Pons (tissue), 1 donor: Measurements from ENCODE around the gene TEN1.

Source experiments
- DNase-seq: peaks from one replicate; pipeline ENCODE4 v3.0.0-alpha.2; 2016; ENCODE audit warnings: low spot score

Gene TEN1

DNA sequence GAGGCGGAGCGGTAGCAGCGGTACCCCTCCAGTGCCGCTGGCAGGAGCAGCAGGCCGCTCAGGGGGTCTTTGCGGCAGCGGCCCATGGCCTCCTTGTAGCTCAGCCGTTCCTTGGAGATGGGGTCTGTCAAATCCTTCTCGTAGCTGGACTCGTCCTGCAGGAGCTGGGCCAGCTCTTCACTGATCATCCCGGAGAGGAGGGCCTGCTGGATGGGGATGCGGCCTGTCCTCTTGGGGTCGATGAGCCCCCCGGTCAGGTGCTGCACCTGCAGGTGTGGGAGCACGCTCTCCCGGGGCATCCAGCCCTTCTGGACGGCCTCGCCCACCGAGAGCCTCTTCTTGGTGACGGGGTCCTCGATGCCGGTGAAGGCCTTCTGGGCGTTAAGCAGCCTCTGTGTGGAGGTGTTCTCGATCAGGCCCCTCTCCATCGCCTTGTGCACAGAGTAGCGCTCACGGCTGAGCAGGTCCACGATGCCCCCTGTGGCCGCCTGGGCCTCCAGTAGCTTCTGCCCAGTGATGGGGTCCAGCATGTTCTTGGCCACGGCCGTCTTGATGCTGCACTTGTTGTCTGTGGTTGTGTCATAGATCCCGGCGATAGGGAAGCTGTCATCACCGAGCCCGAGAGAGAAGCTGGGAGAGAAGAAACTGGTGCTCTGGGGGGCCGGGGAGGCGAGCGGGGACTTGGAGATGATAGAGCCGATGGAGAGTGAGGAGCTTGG is 28.2 kb downstream of the TEN1 start:
- DNase-seq: no peak

DNA sequence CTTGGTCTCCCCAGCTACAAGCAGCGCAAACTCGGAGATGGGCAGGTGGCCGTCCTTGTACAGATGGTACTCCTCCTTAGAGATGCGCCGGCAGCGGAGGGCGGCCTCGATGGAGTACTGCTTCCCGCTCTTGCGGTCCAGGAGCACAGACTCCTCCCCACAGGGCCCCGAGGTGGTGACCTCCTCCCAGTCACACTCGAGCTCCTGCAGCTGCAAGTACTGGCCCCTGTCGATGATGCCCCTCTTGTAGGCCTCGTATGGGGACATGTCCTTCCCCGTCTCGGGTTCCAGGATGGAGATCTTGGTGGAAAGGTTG is 28.8 kb downstream of the TEN1 start:
- no peak for DNase-seq

DNA sequence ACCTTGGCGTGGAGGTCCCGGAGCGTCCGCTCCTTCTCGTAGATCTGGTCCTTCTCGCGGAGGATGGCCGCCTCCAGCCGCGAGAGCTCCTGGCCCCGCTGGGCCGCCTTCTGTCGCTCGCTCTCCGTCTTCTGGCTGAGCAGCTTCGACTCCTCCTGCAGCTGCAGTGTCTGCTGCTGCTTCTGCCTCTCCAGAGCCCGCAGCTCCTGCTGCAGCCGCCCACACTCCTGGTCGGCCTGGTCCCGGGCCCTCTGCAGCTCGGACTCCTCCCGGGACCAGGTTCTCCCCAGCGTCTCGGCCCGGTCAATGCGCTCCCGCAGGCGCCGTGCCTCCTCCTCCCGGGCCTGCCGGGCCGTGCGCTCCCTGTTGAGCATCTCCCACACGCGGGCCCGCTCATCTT is 29.2 kb downstream of the TEN1 start:
- DNase-seq: no peak

DNA sequence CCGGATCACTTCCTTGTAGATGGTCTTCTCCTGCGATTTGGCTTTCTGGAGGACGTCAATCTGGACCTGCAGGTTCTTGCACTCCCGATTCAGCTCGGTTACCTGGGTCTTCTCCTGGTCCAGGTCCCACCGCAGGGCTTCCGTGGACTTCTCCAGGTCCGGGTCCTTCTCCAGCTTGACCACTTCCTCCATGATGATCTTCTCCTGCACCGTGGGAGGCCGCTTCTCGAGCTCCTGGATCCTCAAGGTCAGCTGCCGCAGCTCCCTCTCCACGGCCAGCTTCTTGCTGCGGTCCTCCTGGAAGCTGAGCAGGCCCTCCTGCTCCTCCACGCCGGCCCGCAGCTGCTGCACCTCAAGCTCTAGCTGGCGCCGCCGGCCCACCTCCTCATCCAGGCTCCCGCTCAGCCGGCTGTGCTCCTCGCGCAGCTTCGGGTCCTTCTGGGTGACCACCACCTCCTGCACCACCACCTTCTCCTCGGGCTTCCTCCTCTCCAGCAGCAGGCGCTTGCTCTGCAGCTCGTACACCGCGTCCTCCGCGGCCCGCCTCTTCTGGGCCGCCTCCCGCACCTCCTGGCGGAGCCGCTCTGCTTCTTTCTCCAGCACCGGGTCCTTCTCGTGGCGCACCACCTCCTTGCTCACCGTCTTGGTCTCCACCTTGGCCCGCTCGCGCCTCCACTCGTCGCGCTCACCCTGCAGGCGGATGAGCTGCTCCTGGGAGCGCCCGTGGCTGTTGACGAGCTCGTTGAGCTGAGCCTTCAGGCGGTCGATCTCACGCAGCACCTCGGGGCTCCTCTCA is 29.8 kb downstream of the TEN1 start:
- no peak for DNase-seq

DNA sequence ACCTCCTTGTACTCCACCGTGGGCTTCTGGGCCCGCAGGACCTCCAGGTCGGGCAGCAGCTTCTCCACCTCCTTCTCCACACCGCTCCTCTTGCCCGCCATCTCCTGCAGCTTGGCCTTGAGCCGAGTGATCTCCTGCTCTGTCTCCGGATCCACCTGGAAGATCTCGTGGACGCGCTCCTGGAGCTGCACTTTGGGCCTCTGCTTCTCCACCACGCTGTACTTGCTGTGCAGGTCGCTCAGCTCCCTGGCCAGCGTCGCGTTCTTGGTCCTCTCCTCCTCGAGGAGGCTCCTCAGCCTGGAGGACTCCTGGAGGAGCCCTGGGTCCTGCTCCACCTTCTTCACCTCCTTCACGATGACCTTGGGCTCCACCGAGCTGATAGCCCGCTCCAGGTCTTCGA is 30.4 kb downstream of the TEN1 start:
- DNase-seq: no peak

DNA sequence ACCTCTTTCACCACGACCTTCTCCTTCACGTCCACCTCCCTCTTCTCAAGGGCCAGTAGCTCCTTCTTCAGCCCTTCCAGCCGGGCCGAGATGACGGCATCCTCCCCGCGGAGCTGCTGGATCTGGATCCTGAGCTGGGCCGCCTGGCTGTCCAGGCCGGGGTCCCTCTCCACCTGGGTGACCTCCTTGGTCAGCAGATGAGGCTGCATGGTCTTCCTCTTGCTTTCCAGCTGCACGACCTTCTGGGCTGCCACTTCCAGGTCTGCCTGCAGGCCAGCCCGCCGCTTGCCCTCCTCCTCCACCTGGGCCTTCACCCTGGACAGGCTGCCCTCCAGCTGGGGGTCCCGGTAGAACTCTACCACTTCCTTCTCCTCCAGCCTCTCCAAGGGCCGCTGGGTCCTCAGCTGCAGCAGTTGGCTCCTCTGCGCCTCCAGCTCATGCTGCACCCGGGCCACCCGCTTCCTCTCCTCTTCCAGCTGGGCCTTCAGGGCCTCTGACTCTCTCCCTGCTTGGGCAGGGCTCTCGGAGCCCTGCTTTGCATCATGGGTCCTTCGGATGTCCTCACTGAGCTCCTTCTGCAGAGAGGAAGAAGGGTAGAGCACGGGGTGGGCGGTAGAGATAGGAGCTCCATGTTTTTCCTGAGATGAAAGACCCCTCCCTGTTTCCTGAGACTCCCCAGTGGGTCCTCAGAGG is 31.1 kb downstream of the TEN1 start:
- DNase-seq: no peak

DNA sequence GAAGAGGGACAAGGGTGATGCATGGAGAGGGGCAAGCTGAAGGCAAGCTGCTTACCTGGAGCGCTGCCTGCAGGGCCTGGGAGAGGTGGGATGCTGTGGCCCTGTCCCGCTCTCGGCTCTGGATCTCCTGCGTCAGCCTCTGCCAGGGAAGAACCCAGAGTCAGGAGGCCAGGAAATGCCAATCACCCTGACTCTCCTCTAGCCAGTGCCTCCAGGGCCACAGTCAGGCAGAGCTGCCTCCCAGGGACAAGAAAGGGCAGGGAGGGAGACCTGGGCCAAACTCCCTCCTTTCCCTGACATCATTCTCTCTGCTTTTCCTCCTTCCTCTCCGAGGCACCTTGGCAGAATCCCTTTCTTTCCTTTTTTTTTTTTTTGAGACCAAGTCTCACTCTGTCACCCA is 32.9 kb downstream of the TEN1 start:
- DNase-seq: no peak

DNA sequence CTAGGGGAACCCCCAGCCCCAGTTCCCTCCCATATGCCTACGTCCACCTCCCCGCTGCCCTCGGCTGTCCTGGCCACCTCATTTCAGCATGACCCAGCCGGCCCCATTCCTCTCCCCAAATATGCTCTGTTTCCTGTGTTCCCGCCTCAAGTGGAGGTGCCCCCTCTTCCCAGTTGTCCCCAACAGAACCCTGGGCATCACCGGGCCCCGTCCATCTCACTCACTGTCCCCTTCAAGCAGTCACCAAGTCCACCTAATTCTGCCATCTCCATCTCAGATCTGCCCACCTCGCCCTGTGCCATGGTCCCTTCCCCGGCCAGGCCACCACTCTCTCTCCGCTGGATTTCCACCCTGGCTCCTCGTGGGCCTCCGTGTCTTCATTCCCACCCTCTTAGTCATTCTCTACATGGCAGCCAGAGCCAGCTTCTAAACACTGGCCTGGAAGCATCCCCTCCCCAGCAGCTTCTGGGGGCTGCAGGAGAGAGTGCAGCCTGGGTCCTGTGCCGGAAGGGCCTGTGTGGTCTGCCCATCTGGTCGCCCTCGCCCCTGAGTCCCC is 34.4 kb downstream of the TEN1 start:
- no peak for DNase-seq

DNA sequence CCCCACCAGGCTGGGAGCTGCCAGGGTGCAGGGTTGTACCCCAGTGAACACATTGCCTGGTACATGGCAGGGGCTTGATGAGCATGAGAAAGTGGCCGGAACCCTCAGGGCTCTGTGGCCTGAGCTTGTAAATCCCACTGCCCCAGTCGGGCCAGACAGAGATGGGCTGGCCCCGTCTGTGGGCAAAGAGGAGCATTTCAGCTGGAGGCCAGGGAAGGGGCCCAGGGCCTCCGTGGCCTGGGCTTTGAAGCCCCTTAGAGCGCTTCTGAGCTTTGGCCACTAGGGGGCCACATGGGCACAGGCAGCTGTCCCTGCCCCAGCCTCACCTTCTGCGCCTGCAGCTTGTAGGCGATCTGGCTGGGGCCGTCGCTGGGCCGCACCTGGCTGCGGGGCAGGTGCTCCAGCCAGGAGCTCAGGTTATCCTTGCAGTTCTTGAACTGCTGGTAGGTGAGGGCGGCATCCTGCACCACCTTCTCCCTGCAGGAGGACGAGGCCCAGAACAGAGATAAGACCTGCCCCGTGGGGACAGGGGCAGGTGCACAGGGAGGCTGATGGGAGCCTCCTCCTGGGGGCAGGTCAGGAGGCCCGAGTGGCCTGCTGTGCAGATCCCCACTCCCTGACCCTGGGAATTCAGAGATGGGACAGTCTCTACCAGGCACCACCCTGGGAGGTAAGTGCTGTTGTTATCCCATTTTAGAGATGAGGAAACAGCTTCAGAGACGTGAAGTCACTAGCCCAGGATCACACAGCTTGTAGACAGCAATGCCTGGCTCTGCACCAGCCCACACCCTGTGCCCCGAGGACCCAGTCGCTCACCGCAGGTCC is 35.3 kb downstream of the TEN1 start:
- DNase-seq: peak; percentile 37

DNA sequence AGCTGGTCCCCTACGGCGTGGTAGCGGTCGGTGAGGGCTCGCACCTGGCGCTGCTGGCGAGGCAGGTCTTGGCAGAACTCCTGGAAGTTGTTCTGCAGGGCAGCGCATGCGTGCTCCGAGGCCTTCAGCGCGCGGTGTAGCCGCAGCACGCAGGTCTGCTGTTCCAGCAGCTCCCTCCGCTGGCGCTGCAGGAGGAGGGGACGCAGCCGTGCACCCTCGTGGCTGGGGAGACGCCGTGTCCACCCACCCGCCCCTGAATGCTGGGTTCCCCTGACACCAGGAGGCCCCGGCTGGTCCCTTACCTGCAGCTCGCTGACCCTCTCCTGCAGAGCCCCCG is 35.9 kb downstream of the TEN1 start:
- DNase-seq: no peak

DNA sequence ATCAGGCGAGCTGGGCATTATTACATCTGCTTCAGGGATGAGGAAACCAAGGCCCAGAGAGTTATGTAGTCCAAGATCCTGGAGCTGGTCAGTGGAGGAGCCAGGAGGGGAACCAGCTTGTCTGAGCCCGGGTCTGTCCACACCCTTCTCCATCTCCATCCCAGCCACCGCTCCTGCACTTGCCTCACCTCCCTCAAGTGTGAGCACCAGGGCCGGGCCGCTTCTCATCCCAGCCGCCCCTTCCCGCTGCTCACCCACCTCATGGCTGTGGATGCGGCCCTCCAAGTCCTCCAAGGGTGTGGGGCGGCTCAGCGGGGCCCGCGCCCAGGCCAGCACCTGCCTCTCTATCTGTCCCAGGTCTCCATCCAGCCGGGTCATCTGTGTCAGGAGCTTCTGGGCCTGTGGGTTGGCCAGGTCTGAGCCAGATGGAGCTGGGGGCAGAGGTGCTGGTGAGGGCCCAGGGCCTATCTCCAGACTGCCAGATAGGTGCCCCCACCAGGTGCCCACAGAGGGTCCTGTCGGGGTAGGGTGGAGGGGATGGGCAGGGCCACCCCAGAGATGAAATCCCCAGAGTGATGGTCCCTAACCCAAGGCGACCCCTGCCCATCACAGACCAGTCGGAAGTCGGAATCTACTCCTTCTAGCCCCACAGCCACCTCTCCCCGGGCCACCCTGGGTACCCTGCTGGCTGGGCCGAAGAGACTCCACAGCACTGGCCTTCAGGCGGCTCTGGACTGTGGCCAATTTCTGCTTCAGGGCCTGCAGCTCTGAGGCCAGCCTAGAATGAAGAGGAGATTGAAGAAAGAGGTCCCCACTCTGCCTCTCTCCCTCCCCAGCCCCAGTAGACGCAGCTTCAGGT is 38.7 kb downstream of the TEN1 start:
- DNase-seq: no peak

DNA sequence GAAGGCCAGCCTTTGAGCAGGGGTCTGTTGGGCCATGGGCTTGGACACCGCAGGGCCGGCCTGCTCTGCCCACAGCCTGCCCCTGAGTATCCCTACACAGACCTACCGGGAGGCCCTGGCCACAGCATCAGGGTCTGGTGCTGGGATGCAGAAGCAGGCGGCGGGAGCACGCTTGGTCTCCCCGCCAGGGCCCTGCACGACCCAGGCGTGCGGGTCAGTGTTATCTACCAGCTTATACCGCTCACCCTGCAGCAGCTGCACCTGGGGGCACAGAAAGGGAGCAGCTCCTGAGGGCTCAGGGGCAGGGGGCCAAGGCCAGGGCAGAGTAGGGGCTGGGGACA is 39.3 kb downstream of the TEN1 start:
- no peak for DNase-seq

DNA sequence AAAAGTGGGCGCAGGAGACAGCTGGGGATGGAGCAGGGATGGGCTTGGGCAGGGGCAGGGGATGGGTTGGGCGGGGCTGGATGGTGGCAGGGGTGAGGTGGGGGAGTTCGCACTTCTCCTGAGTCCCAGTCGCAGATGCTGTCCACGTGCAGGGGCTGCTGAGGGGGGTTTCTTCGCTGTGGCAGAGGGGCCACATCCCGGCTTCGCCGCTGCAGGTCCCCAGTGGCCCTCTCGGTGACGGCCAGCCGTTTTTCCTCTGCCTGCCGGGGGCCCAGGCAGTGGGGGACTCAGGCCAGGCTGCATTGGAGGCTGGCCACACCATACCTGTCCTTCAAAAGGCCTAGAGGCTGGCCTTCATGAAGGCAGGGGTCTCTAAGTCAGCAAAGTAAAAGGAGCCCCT is 39.8 kb downstream of the TEN1 start:
- no peak for DNase-seq

DNA sequence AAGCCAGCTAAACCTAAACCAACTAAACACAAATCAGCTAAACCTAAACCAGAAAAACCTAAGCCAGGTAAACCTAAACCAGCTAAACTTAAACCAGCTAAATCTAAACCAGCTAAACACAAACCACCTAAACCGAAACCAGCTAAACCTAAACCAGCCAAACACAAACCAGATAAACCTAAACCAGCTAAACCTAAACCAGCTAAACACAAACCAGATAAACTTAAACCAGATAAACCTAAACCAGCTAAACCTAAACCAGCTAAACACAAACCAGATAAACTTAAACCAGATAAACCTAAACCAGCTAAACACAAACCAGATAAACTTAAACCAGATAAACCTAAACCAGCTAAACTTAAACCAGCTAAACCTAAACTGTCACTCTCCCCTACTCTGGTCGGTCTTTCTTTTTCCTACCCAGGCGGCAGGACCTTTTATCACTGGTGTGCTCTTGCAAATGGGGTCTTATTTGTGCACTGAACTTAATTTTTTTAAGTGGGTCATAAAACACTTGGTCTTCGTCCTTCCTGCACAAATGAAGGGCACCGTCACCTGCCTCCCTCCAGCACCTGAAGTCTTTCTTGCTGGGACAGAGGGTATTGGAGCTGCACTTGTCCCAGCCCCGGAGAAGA is 40.9 kb downstream of the TEN1 start:
- DNase-seq: no peak

DNA sequence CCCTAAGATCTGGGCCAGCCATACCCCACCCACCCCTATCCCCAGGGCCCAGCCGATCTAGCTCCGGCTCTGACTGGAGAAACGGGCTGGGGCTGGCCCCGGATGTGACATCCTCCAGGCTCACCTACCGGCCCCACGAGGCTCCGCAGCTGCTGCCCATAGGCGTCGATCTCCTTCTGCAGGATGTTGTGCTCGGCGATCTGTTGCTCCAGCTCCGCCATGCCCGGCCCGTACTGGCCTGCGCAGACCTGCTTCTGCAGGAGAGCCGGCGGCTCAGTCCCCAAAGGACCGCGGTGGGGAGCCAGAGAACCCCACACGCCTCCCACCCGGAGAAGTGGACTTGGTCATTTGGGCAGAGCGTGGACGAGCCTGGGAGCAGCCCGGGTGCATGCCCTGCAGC is 43.2 kb downstream of the TEN1 start:
- DNase-seq: no peak

DNA sequence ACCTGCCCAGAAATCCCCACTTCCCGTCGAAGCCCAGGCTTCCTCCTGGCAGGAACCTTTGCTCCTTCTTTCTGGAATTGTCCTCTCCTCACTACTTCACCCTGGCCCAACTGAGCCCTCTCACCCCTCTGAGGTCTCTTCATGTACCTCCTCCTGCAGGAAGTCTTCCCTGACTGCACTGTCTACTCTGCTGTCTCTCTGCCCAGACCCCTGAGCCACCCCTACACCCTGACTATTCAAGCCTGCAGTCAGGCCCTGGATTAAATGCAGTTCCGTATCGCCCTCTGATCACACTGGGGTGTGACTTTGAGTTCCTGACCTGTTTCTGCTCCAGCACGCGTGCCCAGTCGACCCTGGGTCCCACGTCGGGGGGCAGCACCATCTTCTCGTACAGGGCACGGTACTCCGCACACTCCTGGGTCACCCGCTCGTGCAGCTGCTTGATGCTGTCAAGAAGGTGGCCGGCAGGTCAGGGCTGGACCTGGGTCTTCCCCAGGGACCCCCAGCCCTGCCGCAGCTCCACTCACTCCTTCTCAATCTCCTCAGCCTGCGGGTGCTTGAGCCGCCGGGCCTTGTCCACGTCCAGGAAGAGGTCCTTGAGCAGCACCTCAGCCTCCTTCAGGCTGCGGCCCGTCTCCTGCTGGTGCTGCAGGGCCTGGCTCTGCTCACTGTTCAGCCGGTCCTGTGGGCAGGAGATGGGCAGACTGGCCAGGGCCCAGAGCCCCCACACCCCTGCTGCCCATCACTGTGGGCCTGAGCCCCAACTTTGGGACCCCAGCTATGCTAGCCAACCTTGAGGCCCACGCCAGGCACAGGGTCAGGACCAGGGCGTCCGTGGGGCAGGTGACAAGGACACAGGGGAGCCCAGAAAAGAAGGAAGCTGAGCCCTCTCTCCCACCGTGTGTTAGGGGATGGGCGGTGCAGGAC is 44.2 kb downstream of the TEN1 start:
- no peak for DNase-seq

DNA sequence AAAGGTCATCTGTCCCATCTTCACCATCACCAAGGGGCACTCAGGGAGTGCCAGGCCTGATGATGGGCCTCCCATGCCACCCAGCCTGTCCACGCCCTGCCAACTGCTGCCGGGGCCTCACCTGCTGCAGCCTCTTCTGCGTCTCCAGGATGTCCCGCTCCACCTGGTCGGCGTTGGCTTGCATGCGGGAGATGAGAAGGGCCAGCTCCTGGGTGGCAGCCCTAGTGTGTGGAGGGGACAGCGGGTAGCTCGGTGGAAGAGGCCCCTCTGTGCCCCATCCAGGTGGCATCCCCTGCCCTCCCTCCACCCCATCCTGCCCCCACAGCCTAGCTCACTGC is 44.8 kb downstream of the TEN1 start:
- DNase-seq: no peak

DNA sequence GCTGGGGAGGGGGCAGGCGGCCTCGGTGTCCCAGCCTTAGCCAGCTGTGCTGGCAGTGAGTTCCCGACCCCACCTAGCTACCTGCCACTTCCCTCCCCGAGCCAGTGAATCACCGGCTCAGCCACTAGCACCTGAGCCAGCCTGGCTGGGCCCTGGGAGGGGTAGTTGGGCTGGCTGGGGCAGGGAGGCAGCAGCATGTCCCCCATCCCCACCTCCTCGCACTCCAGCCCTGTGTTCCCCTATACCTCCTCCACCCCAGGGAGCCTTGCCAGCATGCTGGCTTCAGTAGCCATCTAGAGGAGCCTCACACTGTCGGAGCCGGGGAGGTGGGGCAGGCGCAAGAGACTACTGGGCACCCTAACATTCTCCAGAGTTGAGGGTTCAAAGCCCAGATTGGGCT is 45.3 kb downstream of the TEN1 start:
- DNase-seq: no peak

DNA sequence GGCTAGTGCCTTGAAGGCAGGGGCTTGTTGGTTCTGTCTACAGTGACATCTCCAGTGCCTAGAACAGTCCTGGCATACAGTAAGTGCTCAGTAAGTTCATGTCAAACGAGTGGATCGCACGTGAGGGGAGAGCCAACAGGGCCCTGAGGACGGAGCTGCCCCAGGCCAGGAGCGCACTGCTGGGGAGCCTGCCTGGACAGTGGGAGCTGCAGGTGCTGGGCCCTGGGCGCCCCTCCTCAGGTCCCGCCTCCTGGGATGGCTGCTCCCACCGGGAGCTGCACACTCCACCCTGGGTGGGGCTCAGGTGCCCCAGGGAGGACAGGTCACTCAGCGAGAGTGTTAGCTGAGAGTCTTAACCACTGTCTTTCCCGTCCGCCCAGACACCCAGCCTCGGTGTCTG is 46.3 kb downstream of the TEN1 start:
- DNase-seq: no peak

DNA sequence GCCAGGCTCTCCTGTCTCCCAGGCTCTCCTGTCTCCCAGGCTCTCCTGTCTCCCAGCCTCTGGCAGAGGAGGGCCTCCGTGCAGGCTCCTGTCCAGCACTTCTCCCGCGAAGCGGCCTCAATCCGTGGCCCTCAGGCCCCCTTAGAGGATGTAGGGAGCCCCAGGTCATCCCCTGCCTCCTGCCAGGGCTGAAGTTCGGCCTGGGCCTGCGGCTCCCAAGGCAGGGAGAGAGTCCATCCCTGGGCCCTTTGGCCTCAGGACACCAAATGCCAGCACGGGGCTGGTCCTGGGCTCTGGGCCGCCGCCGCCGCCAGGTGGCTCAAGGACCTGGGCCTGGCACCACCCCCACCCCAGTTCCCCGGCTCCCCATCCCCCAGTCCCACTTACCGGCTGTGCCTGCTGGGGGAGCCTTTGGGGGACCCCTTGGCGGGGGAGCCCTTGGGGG is 47.7 kb downstream of the TEN1 start:
- DNase-seq: no peak
